Ishikawa (cell line): ENCODE data around the gene BMX.

Experiments used
- CREB1 ChIP-seq: IDR thresholded peaks from 2 replicates; pipeline ENCODE4 v1.6.1; 2012; ENCODE audit warnings: low read depth
- RAD21 ChIP-seq: IDR thresholded peaks from 2 replicates; pipeline ENCODE4 v1.6.1; 2012; ENCODE audit warnings: low read depth

DNA sequence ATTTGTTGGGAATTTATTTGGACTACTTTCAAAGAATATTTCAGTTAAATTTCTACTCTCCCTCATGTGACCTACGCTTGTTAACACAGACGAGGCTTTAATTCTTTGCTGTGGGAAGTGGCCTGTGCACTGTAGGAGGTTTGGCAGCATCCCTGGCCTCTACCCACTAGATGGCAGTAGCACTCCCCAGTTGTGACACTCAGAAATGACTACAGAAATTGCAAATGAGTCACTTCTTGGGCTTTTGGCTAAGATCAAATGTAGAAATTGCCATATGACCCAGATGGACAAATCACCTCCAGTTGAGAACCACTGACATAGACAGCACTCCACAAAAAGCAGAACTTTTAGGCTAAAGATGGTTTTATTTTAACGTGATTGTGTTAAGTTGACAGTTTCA, 29.6 kb upstream of the BMX start:
- TF ChIP-seq RAD21 = peak; percentile 66
- no peak for TF ChIP-seq CREB1
